ENCODE results near the gene CAB39L. TPM values are rescaled to one million over a fixed set of nuclear protein-coding genes. Genes with fewer than 3 reads are reported as not detected.

Gene CAB39L
- total RNA-seq, 1 donor from 2014 or later: 18.3 TPM

- TF ChIP-seq CTCF (IDR thresholded peaks at IDR 0.05; ENCODE audit: insufficient read depth, low read length, poor library complexity, severe bottlenecking): no peak
- Histone ChIP-seq H3K4me3 (ENCODE audit: low read depth, low read length) (no peak overlapping the region), H3K27me3 (ENCODE audit: control insufficient read depth, insufficient read depth, low read length) (no peaks in the 10 kb centered on the region), H3K36me3 (ENCODE audit: control insufficient read depth, insufficient read depth, low read length) (no peaks in the 10 kb centered on the region)
- DNase-seq (ENCODE audit: low read depth): no peak
These were observed 11.1 kb upstream of the CAB39L start for GRCh38 chr13:49455007-49455398.

GRCh38 chr13:49454388-49455006, 10.6 kb upstream of the CAB39L start:
- Histone ChIP-seq H3K36me3 (ENCODE audit: control insufficient read depth, insufficient read depth, low read length) (no peaks in the 10 kb centered on the region), H3K27me3 (ENCODE audit: control insufficient read depth, insufficient read depth, low read length) (no peaks in the 10 kb centered on the region), H3K4me3 (ENCODE audit: low read depth, low read length) (no peak overlapping the region)
- no peak for DNase-seq (ENCODE audit: low read depth)
- no peak for TF ChIP-seq CTCF (IDR thresholded peaks at IDR 0.05; ENCODE audit: insufficient read depth, low read length, poor library complexity, severe bottlenecking)

- no peaks in the 10 kb centered on the region for H3K27me3 ChIP-seq (ENCODE audit: control insufficient read depth, insufficient read depth, low read length)
- H3K36me3 ChIP-seq (ENCODE audit: control insufficient read depth, insufficient read depth, low read length): no peaks in the 10 kb centered on the region
- no peak for TF ChIP-seq CTCF (IDR thresholded peaks at IDR 0.05; ENCODE audit: insufficient read depth, low read length, poor library complexity, severe bottlenecking)
- no peak for DNase-seq (ENCODE audit: low read depth)
- no peak overlapping the region for H3K4me3 ChIP-seq (ENCODE audit: low read depth, low read length)
These were observed 9.6 kb upstream of the CAB39L start for GRCh38 chr13:49453465-49453864.

- no peaks in the 10 kb centered on the region for H3K36me3 ChIP-seq (ENCODE audit: control insufficient read depth, insufficient read depth, low read length)
- TF ChIP-seq CTCF (IDR thresholded peaks at IDR 0.05; ENCODE audit: insufficient read depth, low read length, poor library complexity, severe bottlenecking): no peak
- H3K27me3 ChIP-seq (ENCODE audit: control insufficient read depth, insufficient read depth, low read length): no peaks in the 10 kb centered on the region
- H3K4me3 ChIP-seq (ENCODE audit: low read depth, low read length): no peak overlapping the region
- no peak for DNase-seq (ENCODE audit: low read depth)
These were observed 9.0 kb upstream of the CAB39L start for GRCh38 chr13:49452725-49453457.

GRCh38 chr13:49450105-49450819, 6.4 kb upstream of the CAB39L start:
- no peak for DNase-seq (ENCODE audit: low read depth)
- no peak overlapping the region for H3K4me3 ChIP-seq (ENCODE audit: low read depth, low read length)
- TF ChIP-seq CTCF (IDR thresholded peaks at IDR 0.05; ENCODE audit: insufficient read depth, low read length, poor library complexity, severe bottlenecking): no peak
- no peaks in the 10 kb centered on the region for H3K27me3 ChIP-seq (ENCODE audit: control insufficient read depth, insufficient read depth, low read length)
- H3K36me3 ChIP-seq (ENCODE audit: control insufficient read depth, insufficient read depth, low read length): no peaks in the 10 kb centered on the region
